ENCODE measurements around the gene SSH2.

GRCh38 chr17:29588562-29589411, 341.2 kb downstream of the SSH2 start:
- no peak for TF ChIP-seq CTCF (IDR thresholded peaks at IDR 0.05; ENCODE audit: low read depth, low read length)
- TF ChIP-seq EZH2phosphoT487 (IDR thresholded peaks at IDR 0.05; ENCODE audit: low read depth), result no peak

Measured in OCI-LY3 (cell line).